Activated CD8-positive, alpha-beta memory T cell treated with anti-CD3 and anti-CD28 coated beads, Interleukin-2, amount 50 U/mL, for 24 hours (primary cell): ENCODE results near the gene HTN1.
"Not testable (repeated sequence)": the region's sequence is repeated elsewhere in the genome, so short reads cannot be mapped to it uniquely, and the experiment has no call there.

Experiments used
- DNase-seq: peaks from one replicate; pipeline ENCODE4 v3.0.0-alpha.2; 2020; ENCODE audit errors: extremely low read depth

The HTN1 gene

DNA sequence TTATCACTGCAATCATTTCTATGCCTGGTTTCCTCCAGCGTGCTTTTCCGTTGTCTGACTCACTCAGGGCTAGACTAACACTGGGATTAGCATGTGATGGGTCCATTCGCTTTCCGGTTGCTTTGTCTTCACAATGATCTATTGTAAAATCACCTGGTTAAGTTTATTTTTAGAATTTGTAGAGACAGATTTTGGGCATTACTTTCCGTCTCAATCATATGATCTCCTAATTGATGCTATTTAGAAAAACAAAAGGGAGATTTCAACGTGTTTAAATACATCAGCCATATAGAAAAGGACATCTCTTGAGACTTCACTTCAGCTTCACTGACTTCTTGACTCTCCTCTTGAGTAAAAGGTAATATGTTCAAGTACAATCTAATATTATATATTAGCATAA, at the start of gene HTN1:
TSS of gene HTN1 (plus strand) at position 301 of the 400 bp plus-strand sequence. CDS start 2,639 bp downstream, outside the sequence.
- not testable (repeated sequence) for DNase-seq

DNA sequence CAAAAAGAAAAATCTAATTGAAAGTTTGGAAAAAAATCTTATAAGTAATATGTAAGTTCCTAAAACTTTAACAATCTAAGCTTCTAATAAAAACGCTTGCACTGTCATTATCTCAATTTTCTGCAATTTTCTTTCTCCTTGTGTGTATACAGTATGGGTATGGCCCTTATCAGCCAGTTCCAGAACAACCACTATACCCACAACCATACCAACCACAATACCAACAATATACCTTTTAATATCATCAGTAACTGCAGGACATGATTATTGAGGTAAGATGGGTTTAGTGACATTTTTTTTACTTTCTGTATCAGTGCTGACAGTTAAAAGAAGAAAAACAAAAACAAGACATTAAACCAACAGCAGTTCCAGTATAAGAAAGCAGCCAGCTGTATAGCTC, 49.5 kb upstream of the HTN1 start:
- no peak for DNase-seq

DNA sequence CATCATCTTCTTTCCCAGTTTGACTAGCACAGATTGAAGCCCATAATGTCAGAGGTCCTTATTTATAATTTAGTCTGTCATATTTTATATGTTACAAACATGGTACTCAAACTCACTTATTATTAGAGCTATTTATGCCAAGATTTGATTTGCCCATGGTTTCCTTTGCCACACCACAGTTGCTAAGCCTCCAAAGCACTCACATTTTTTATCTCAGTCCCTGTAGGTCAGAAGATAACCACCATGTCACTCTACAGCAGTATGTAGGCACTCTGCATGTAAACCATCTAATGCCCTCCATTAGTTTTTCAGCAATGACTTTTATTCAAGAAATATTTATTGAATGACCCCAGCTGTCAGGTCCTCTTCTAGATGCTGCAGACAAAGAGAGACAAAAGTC, 47.7 kb upstream of the HTN1 start:
- no peak for DNase-seq

DNA sequence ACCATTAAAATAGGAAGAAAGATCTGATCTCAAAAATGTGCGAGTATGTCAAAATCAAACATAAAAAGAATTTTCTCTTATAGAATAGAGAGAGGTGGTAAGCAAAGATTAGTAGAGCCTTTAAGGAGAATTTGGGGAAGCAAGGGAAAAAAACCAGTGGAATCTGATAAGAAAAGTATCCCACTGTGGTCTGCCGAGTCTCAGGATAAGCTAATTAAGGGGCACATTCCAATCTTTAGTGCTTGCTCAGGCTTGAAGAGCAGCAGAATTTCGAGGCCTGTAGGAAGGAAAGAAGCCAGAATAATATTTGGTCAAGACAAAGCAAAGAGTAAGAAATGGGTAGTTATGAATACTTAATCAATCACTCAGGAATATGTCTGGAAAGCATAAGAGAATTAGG, 41.5 kb upstream of the HTN1 start:
- no peak for DNase-seq

DNA sequence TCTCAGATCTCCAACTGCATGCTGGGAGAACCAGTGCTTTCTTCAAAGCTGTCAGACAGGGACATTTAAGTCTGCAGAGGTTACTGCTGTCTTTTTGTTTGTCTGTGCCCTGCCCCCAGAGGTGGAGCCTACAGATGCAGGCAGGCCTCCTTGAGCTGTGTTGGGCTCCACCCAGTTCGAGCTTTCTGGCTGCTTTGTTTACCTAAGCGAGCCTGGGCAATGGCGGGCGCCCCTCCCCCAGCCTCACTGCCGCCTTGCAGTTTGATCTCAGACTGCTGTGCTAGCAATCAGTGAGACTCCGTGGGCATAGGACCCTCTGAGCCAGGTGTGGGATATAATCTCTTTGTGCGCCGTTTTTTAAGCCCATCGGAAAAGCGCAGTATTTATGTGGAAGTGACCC, 31.2 kb upstream of the HTN1 start:
- DNase-seq, result not testable (repeated sequence)

DNA sequence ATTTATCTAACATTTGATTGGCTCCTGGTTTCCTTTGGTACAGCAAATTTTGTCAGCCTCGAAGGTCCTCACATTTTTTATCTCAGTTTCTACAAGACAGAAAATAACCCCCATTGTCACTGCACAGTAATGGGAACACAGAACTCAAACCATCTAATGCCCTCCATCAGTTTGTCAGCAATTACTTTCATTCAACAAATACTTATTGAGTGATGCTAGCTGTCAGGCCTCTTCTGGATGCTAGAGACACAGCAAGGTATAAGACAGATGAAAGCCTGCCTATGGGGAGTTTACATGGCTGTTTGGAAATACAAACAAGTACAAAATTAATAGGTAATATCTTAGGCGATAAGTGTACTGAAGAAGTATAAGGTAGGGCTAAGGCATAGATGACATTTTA, 27.0 kb upstream of the HTN1 start:
- no peak for DNase-seq

DNA sequence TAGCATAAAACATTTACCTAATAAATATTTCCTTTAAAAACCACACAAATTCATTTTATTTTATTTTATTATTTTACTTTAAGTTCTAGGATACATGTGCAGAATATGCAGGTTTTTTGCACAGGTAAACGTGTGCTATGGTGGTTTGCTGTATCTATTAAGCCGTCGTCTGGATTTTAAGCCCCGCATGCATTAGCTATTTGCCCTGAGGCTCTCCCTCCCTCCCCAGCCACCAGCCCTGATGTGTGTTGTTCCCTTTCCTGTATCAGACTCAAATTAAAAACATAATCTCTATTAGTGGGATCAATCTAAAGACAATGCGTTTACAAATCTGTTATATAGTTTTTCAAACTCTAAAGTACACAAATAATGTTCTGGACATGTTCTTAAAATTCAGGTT, 23.2 kb upstream of the HTN1 start:
- no peak for DNase-seq

DNA sequence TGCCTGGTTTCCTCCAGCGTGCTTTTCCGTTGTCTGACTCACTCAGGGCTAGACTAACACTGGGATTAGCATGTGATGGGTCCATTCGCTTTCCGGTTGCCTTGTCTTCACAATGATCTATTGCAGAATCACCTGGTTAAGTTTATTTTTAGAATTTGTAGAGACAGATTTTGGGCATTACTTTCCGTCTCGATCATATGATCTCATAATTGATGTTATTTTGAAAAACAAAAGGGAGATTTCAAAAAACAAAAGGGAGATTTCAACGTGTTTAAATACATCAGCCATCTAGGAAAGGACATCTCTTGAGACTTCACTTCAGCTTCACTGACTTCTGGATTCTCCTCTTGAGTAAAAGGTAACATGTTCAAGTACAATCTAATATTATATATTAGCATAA, 22.1 kb upstream of the HTN1 start, which contains the start of gene HTN3:
TSS of gene HTN3 (plus strand) at position 301 of the 400 bp plus-strand sequence. CDS start 2,282 bp downstream, outside the sequence.
- not testable (repeated sequence) for DNase-seq

DNA sequence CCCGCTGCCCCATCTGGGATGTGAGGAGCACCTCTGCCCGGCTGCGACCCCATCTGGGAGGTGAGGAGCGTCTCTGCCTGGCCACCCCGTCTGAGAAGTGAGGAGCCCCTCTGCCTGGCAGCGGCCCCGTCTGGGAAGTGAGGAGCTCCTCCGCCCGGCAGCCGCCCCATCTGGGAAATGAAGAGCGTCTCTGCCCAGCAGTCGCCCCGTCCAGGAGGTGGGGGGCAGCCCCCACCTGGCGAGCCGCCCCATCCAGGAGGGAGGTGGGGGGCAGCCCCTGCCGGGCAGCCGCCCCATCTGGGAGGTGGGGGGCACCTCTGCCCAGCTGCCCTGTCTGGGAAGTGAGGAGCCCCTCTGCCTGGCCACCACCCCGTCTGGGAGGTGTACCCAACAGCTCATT, 12.7 kb upstream of the HTN1 start:
- not testable (repeated sequence) for DNase-seq

DNA sequence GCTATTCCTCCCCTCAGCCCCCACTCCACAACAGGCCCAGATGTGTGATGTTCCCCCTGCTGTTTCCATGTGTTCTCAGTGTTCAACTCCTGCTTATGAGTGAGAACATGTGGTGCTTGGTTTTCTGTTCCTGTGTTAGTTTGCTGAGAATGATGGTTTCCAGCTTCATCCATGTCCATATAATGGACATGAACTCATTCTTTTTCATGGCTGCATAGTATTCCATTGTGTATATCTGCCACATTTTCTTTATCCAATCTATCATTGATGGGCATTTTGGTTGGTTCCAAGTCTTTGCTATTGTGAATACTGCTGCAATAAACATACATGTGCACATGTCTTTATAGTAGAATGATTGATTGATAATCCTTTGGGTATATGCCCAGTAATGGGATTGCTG, 10.3 kb upstream of the HTN1 start:
- DNase-seq, result not testable (repeated sequence)

DNA sequence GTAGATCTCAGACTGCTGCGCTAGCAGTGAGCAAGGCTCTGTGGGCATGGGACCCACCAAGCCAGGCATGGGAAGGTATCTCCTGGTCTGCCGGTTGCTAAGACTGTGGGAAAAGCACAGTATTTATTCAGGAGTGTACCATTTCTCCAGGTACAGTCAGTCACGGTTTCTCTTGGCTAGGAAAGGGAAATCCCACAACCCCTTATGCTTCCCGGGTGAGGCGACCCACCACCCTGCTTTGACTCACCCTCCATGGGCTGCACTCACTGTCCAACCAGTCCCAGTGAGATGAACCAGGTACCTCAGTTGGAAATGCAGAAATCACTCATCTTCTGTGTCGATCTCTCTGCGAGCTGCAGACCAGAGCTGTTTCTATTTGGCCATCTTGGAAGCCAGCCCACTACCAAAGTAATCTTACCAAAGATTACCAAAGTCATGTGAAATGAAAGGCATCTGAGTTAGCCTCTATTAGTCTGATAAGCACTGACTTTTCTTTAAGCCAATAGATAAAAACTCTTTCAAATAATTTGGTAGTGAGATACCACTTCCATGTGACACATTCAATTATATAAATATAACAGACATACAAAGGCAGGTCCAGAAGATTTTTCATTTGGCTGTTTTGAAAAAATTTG, 8.5 kb upstream of the HTN1 start:
- DNase-seq, result no peak

DNA sequence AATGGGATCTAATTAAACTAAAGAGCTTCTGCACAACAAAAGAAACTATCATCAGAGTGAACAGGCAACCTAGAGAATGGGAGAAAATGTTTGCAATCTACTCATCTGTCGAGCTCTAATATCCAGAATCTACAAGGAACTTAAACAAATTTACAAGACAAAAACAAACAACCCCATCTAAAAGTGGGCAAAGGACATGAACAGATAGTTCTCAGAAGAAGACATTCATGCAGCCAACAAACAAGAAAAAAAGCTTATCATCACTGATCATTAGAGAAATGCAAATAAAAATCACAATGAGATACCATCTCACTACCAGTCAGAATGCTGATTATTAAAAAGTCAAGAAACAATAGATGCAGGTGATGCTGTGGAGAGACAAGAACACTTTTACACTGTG, 6.3 kb downstream of the HTN1 start:
- not testable (repeated sequence) for DNase-seq

DNA sequence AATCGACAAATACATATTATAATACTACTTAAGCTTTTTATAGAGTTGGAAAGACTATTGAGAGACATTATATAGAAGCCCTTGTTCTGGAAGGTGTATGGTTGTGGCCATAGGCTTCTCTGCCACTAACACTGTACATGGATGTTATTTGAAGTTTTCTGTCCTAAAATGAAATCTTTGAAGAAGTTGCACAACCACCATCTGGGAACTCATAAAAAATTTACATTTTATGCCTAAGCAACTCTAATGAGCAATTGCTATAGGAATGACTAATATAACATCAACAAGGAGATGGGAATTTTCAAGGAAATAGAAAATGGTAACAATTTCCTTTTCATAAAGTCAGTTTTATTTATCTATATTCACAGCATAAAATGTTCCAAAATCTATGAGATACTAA, 7.4 kb downstream of the HTN1 start:
- no peak for DNase-seq

DNA sequence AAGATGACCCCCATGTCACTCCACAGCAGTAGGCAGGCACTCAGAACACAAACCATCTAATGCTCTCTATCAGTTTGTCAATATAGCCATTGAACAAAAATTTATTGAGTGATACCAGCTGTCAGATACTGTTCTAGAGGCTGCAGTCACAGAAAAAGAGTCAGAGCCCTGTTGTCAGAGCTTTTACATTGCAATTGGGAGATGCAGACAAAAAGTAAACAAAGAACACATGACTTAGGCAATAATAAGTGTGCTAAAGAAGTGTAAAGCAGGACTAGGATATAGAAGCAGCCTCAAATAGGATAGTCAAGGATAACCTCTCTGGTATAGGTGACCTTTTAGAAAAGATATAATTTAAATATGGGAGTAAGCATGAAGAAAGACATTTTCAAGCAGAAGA, 8.9 kb downstream of the HTN1 start:
- DNase-seq, result no peak

DNA sequence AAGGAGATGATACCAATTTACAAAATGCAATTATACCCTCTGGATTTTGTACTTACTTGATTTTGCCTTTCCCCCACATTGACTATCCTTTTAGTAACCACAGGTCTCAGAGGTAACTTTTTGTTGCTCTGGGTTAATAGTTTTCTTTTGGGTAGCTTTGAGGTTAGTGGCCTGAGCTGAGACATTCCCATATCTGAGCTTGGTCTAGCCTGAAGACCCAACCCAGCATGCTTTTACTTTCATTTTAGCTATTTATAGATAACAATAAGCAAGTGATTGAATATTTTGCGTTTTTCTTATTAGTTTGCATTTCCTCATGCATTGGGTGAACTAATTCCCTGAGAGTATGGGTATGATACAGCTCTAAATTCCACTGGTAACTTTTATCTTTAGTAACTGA, 11.8 kb downstream of the HTN1 start:
- DNase-seq, result no peak

DNA sequence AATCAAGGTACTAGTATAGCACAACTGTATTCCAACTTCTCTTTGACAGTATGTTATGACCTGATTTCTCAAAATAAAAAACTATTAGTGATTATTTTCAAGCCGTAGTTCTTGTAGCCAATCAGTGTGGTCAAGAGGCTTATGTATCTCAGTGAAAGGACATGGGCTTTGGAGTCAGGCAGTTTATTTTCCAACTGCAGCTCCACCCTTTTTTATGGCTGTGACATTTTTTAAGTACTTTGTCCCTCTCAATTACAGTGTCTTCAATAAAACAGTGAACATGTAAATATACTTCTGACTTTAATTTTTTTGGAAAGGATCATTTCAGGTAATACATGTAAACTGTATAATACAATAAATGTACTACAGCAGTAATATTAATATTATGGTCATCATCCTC, 30.0 kb downstream of the HTN1 start:
- no peak for DNase-seq

DNA sequence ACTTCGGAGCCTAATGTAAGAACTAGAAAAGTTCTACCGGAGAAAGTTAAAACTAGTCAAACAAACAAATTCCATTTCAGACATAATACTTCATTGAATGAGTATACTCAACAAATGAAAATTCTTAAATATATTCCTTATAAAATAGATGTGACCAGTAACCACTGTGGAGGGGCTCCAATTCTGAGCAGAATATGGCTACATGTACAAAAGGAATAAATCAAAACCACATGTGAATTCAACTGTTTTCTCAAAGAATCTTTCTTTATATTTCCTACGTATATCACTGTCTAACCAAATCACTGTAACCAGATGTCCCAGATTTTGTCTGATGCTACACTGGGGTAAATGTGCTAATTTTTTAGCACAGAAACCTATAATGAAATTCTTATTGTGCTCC, 49.0 kb downstream of the HTN1 start:
- DNase-seq, result no peak
